Lung microvascular endothelial cell (primary cell): Measurements from ENCODE around the gene SPATA6. TPM values are rescaled to one million over a fixed set of nuclear protein-coding genes. Genes with fewer than 3 reads are reported as not detected.

Experiments
- DNase-seq, 2 donors: peaks; one replicate each; pipeline versions ENCODE4 v3.0.0 to v3.0.0-alpha.2; 2010; ENCODE audit warnings: low read depth in 2 of 2
- total RNA-seq: library from RNA; depleted of rRNA; stranded (reverse); fragments of >200 nt; gene quantifications from 2 replicates; pipeline ENCODE4 v1.2.1, GENCODE V29; 2014

The SPATA6 gene
- total RNA-seq, 1 donor from 2014 or later, result 1.2 TPM

GRCh38 chr1:48254254-48254653 lies 217.8 kb downstream of the SPATA6 start:
- no peak for DNase-seq

GRCh38 chr1:48251821-48252220 lies 220.2 kb downstream of the SPATA6 start:
- DNase-seq, result no peak

- no peak for DNase-seq
Observed at GRCh38 chr1:48251323-48251722, 220.7 kb downstream of the SPATA6 start.

- DNase-seq, result no peak
Observed at GRCh38 chr1:48250572-48250971, 221.4 kb downstream of the SPATA6 start.

- DNase-seq, result no peak
Observed at GRCh38 chr1:48249868-48250267, 222.1 kb downstream of the SPATA6 start.

- DNase-seq, result no peak
Observed at GRCh38 chr1:48248356-48248755, 223.6 kb downstream of the SPATA6 start.

GRCh38 chr1:48246727-48247126 lies 225.3 kb downstream of the SPATA6 start:
- DNase-seq, result no peak

Other genes starting within 250 kb of the SPATA6 start
- under 0.01 and 0.22 TPM in 2 replicates for gene SLC5A9, start 249.5 kb downstream of the SPATA6 start, total RNA-seq